HepG2 (cell line): Measurements from ENCODE around the gene OPALIN. TPM values are rescaled to one million over a fixed set of nuclear protein-coding genes. Genes with fewer than 3 reads are reported as not detected.

Experiments used
- ISX ChIP-seq: sonication (generic); formaldehyde crosslinking; conservative IDR thresholded peaks from 2 replicates; pipeline ENCODE4 v1.5.0; 2020; ENCODE audit warnings: missing genetic modification reagents
- RARA ChIP-seq: IDR thresholded peaks from 2 replicates; pipeline ENCODE4 v1.6.1; 2016; ENCODE audit warnings: missing genetic modification reagents, missing compliant biosample characterization
- ZNF331 ChIP-seq: sonication (generic); formaldehyde crosslinking; IDR thresholded peaks from 2 replicates; pipeline ENCODE4 v1.4.0; 2020; ENCODE audit warnings: missing genetic modification reagents
- polyA plus RNA-seq, 8 experiments: library from polyadenylated mRNA; depleted of rRNA in 3 of 8; stranded (reverse) in 7 of 8; unstranded in 1 of 8; fragments of >200 nt; fragmentation: Illumina TruSeq in 4 of 8; extraction: Trizol in 4 of 8; gene quantifications; 2 replicates each; pipeline versions ENCODE4 v1.2.1 to v1.2.3, GENCODE V29; 2011 to 2016; ENCODE audit warnings: low read depth in 4 of 8, missing spikeins in 1 of 8, mixed read lengths in 1 of 8; ENCODE audit not compliant: insufficient read depth in 1 of 8
- total RNA-seq, 5 experiments: library from RNA; depleted of rRNA; stranded (reverse); fragments of >200 nt; fragmentation: Illumina TruSeq; extraction: Trizol; gene quantifications; 2 replicates each; pipeline ENCODE4 v1.2.3, GENCODE V29; 2016; ENCODE audit warnings: low read depth in 1 of 5
- TF ChIP-seq, protein P1 (sequence below): sonication (generic); formaldehyde crosslinking; IDR thresholded peaks from 2 replicates; pipeline ENCODE4 v1.4.0; 2020; ENCODE audit warnings: missing genetic modification reagents
- TF ChIP-seq, protein P2 (sequence below): sonication (generic); formaldehyde crosslinking; IDR thresholded peaks from 2 replicates; pipeline ENCODE4 v1.4.0; 2020; ENCODE audit warnings: mild to moderate bottlenecking, missing genetic modification reagents

OPALIN gene
- total and polyA plus RNA-seq, 2 of the 13 experiments (the other 11 are each of a cell fraction or from before 2014, with no cell fraction given): not detected

DNA sequence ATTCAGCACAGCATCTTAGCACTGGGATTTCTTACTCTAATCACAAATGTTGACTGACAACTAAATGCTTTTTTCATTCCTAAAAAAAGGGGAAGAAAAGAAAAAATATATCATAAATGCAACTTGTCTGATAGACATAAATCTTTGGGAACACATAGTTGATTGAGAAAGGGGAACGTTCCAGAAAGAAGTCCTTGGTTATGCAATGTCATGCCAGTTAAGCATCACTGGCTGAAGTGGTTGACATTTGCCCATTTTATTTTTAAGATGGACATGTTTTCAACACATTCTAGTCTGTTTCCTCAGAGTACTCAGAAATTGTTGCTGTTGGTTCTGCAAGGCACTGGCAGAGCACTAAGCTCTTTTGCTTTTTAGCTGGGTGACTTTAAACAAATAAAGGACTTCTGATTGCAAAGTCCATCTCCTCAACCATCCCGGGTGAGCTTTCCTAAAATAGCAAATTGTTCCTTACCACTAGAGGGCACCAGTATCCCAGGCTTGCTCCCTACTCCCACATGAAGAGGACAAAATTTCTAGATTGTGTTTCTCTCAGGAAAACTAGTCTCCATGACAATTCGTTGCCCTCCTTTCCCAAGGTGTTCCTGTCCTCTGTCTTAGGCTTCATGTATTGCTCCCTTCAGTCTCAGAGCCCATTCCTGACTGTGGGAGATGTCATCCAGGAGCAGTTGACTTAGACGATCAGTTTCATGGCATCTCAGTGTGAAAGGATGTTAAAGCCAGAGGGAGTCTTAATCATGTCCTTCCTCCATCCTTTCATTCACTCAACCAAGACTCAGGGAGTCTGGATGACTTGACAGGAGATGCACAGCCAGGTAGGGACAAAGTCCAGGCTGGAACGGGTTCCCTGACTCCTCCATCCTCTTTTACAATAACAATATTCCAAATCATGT lies 23.9 kb downstream of the OPALIN start (continued):
- TF ChIP-seq, protein P1, sequence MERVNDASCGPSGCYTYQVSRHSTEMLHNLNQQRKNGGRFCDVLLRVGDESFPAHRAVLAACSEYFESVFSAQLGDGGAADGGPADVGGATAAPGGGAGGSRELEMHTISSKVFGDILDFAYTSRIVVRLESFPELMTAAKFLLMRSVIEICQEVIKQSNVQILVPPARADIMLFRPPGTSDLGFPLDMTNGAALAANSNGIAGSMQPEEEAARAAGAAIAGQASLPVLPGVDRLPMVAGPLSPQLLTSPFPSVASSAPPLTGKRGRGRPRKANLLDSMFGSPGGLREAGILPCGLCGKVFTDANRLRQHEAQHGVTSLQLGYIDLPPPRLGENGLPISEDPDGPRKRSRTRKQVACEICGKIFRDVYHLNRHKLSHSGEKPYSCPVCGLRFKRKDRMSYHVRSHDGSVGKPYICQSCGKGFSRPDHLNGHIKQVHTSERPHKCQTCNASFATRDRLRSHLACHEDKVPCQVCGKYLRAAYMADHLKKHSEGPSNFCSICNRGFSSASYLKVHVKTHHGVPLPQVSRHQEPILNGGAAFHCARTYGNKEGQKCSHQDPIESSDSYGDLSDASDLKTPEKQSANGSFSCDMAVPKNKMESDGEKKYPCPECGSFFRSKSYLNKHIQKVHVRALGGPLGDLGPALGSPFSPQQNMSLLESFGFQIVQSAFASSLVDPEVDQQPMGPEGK: no peak
- 0 out of 2 replicates have a peak, but pooled peaks have one; percentile 25 for TF ChIP-seq ZNF331
- TF ChIP-seq, protein P2, sequence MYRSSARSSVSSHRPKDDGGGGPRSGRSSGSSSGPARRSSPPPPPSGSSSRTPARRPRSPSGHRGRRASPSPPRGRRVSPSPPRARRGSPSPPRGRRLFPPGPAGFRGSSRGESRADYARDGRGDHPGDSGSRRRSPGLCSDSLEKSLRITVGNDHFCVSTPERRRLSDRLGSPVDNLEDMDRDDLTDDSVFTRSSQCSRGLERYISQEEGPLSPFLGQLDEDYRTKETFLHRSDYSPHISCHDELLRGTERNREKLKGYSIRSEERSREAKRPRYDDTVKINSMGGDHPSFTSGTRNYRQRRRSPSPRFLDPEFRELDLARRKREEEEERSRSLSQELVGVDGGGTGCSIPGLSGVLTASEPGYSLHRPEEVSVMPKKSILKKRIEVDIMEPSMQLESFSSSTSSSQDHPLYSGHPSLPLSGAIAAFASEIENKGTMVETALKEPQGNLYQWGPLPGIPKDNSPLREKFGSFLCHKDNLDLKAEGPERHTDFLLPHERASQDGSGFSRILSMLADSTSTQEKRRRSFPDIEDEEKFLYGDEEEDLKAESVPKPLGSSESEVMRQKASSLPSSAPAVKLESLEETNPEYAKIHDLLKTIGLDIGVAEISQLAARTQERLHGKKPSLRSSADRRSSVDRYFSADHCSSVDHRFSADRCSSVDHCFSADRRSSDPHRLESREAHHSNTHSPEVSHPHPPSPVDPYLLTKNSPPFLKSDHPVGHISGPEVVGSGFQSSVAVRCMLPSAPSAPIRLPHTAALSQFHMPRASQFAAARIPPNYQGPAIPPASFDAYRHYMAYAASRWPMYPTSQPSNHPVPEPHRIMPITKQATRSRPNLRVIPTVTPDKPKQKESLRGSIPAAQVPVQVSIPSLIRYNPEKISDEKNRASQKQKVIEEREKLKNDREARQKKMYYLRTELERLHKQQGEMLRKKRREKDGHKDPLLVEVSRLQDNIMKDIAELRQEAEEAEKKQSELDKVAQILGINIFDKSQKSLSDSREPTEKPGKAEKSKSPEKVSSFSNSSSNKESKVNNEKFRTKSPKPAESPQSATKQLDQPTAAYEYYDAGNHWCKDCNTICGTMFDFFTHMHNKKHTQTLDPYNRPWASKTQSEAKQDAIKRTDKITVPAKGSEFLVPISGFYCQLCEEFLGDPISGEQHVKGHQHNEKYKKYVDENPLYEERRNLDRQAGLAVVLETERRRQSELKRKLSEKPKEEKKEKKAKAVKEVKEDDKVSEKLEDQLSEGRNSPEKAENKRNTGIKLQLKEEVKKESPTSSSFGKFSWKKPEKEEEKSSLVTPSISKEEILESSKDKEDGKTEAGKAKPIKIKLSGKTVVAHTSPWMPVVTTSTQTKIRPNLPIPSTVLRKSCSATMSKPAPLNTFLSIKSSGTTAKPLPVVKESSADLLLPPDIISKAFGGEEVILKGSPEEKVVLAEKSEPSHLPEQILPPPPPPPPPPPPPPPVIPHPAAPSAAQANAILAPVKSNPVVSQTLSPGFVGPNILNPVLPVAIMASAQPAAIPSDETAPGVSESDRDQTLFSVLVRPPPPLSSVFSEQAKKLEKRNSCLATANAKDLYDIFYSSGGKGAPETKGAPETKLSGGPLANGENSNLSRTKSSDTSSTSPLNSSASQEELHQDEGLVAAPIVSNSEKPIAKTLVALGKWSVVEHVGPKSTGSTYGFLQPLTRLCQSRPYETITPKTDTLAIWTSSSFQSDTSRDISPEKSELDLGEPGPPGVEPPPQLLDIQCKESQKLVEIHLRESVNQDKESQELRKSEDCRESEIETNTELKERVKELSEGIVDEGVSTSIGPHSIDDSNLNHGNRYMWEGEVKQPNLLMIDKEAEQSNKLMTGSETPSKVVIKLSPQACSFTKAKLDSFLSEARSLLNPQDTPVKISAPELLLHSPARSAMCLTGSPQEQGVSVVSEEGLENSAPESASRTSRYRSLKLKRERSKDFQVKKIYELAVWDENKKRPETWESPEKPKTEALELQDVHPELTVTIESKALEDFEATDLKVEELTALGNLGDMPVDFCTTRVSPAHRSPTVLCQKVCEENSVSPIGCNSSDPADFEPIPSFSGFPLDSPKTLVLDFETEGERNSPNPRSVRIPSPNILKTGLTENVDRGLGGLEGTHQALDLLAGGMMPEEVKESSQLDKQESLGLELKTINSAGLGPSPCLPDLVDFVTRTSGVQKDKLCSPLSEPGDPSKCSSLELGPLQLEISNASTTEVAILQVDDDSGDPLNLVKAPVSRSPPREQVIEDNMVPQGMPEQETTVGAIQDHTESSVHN (CRISPR knock-in tag): no peak
- no peak for TF ChIP-seq RARA (CRISPR knock-in tag)
- TF ChIP-seq ISX (CRISPR knock-in tag): no peak
- TF ChIP-seq, all 625 proteins: peak for 10
